HG03045 (cell line): ENCODE measurements around the gene GCK.

Experiments
- ATAC-seq: cut with Tn5 transposase; IDR thresholded peaks from one replicate; pipeline ENCODE4 v1.9.1; 2021; ENCODE audit warnings: mild to moderate bottlenecking, moderate library complexity; ENCODE audit not compliant: unreplicated experiment

The GCK gene

DNA sequence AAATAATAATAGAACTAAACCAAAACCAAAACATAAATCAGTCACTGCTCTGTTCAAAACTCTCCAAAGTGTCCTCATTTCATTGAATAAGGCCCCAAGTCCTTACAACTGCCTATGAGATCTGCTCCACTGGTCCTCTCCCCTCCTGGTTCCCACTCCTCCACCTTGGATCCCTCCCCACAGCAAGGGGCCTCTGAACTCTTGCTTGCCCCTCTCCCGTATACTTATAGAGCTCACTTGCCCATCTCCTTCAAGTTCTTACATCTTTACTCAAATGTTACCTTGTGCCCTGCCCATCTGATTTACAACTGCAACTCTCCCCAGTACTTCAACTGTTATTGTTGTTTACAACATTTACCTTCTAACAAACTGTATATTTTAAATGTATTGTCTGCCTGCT is 66.7 kb downstream of the GCK start:
- ATAC-seq: no peak

DNA sequence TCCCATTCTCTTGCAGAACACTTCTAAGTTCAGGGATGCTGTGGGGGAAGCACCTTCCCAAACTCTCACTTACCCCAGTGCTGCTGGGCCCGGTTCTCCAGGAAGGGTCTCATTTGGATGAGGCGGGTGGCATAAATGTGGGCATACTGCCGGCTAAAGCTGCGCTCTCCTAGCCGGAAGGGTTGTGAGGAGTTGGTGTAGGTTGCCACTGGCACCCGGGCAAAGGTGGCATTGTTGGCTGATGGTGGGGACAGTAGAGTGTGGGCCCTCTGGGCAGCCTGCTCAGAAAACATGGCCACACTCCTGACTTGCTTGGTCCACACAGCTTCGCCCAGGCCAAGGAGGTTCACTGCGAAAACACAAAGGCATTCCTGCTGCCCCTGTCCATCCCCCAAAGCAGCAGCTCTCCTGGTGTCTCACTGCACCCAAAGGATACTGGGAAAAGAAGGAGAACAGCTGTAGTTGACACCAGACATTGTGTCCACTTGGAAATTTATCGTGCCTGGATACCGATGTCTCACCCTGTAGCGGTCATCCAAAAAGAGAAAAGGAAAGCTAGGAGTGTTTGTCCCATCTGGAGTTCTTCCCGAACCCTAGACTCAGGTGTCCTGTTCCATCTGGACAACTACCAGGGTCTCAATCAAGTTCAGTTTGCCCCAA is 67.3 kb downstream of the GCK start:
- no peak for ATAC-seq

DNA sequence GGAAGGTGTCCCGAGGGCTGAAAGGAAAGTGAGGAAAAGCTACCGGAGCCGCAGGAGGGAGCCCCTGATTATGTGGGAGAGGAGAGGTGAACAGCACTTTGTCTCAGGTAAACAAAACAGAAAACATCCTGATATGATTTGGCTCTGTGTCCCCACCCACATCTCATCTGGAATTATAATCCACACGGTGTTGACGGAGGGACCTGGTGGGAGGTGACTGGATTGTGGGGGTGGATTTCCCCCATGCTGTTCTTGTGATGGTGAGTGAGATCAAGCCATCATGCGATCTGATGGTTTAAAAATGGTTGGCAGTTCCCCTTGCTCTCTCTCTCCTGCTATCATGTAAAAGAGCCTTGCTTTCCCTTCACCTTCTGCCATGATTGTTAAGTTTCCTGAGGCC is 68.8 kb downstream of the GCK start:
- ATAC-seq: no peak

DNA sequence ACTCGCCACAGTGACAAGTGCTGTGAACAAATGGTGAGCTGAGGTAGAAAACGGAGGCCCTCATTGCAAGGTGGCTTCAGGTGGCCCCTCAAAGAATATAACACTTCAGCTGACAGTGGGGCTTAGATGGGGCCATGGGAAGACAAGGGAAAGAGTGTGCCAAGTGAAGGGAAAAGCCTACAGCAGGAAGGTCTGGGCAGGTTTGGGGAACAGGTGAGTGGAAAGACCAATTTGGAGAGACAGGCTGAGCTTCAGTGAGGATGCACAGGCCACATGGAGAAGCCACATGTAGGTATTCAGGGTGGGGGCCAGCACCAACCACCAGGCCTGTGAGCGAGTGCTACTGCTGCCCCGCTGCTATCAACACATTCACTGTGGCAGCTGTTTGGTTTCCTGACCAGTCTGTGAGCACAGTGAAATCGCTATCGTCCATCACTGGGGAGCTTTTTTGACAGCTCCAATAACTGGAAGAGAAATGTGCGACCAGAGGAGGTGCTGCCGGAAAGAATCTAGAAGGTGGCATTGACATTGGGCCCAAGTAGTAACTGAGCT is 69.3 kb downstream of the GCK start:
- no peak for ATAC-seq

DNA sequence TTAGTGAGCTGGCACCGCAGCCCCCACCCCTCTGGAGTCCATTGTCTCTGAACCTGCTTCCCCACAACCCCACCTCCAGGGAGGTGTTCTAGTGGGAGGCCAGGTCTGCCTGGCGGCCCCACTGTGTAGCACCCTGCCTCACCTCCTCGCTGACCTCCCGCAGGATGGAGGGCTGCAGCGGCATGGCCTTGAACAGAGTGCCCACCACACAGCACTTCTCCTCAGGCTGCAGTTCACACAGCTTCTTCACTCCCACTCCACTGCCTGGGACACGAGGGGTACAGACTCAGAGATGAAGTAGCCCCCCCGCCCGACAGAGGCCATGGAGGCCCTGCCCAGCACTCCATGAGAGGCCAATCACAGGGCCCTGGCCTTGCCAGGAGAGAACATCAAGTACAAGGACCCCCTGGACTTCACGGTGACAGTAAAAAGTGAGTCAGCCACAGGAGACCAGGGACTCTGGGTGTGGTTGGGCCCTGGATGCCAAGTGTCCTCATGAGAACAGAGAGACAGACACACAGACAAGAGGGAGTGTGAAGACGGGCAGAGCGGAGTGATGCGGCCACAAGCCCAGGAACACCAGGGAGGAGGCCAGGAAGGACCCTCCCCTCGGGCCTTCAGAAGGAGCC is 71.3 kb downstream of the GCK start:
- no peak for ATAC-seq

DNA sequence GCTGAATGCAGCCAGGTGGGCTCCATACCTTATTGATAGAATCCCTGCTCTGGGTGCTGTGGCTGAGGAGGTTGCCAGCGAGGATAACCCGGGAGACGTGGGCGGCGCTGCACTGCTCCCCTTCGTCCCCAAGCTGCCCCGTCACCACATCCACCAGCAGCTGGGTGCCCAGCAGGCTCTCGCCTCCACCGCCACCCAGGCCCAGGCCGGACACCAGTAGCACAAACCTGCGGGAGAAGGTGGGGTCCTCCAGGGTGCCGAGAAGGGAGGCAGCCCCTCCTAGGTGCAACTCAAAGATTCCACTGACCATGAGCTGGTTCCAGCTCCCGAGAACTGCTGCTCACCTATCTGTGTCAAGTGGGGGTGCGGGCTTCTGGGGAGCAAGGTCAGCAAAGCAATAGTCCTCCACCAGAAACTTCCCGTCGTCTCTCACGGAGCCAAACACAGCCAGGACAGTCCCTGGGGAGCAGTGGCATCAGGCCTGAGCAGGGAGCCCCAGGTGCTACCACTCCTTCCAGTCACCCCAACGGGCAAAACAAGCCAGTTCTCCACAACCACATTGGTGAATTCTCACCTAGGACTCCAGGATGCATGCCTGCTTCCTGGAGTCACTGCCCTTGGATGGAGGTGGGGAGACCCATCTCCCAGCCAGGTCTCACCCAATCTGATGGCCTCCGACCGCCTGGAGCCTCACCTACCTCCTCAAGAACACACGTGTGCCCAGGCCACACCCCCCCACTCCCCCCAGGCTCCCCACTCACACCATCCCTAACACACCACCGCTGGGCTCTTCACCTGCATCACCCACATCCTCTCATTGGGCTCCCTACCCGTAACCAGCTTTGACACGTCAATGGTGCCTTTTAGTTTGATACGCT is 72.2 kb downstream of the GCK start:
- no peak for ATAC-seq

DNA sequence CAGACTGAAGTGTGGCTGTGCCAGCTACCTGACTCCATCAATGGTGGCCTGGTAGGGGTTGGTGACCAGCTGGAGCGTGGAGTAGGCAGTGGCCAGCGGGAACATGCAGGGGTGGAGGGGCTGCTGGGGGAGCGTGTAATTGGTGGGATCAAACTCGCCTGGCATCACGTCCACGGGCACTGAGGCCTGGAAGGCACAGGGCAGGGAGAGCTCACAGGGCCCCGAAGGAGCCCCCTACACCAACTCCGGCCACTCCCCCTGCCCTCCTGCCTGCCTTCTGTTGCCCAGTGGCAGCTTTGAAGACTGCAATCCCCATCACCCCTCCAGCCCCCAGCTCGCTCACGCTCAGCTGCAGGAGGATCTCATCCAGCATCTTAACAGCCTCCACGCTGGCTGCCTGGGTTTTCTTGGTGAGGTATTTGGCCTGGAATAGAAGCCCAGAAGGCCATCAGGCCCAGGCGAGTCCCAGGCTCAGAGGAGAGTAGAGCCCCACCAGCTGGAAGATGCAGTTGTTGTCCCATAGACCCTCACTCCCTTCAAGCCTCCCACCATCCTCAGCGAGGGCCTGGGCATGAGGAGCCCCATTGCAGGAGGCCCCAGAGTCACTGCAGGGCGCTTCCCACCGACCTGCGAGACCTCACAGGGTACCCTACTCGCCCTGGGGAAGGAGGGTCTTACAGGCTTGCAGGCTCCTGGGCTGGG is 73.0 kb downstream of the GCK start:
- ATAC-seq: no peak

DNA sequence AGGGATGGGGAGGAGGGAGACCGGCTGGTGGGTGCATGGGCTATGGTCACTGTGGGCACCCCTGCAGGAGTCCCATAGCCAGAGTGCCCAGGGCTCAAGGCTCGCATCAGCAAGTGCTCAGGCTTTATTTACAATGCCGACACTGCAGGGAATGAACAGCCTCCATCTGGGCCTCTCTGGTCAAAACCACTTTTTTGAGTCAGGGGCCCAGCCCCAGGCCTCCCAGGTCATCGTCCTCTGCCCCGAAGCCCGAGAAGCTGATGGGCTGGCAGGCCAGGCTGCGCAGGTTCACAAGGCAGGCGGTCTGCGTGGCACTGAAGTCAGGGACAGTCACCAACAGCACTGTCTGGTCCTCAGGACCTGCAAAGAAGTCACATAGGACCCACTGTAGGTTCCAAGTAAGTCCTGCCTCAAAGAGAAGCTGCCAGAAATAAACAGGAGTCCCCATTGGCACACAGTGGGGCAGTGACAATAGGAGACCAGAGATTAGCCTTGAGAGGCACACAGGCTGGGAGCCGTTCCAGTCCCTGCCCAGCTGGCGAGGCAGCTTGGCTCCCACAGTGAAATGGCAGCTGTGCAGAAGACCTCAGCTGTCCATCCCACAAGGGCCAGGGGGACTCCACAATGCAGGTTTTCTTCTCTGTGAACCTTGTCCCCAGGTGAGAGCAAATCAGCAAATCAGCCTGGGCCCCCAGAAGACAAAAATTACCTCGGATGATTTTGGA is 74.5 kb downstream of the GCK start:
- no peak for ATAC-seq

DNA sequence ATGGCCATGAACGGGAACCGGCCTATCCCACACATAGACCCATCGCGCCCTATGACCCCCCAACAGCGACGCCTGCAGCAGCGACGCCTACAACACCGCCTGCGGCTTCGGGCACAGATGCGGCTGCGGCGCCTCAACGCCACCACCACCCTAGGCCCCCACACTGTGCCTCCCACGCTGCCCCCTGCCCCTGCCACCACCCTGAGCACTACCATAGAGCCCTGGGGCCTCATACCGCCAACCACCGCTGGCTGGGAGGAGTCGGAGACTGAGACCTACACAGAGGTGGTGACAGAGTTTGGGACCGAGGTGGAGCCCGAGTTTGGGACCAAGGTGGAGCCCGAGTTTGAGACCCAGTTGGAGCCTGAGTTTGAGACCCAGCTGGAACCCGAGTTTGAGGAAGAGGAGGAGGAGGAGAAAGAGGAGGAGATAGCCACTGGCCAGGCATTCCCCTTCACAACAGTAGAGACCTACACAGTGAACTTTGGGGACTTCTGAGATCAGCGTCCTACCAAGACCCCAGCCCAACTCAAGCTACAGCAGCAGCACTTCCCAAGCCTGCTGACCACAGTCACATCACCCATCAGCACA is 75.4 kb downstream of the GCK start:
- ATAC-seq: no peak

DNA sequence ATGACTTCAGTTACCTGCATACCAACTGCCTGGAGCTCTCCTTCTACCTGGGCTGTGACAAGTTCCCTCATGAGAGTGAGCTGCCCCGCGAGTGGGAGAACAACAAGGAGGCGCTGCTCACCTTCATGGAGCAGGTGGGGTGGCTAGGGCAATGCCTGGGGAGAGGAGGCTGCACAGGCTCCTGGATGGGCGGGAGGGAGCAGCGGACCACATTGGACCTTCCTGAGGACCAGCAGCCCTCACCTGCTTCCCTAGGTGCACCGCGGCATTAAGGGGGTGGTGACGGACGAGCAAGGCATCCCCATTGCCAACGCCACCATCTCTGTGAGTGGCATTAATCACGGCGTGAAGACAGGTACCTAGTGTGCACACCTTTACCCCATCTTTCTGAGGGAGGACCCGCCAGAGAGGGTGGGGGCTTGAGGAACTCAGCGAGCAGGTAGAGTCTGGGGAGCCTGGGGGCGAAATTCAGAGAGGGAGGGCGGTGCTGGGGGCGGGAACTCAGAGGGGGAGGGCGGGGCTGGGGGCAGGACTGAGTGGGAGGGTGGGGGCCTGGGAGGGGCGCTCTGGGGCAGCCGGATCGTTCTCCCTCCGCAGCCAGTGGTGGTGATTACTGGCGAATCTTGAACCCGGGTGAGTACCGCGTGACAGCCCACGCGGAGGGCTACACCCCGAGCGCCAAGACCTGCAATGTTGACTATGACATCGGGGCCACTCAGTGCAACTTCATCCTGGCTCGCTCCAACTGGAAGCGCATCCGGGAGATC is 76.1 kb downstream of the GCK start:
- no peak for ATAC-seq

DNA sequence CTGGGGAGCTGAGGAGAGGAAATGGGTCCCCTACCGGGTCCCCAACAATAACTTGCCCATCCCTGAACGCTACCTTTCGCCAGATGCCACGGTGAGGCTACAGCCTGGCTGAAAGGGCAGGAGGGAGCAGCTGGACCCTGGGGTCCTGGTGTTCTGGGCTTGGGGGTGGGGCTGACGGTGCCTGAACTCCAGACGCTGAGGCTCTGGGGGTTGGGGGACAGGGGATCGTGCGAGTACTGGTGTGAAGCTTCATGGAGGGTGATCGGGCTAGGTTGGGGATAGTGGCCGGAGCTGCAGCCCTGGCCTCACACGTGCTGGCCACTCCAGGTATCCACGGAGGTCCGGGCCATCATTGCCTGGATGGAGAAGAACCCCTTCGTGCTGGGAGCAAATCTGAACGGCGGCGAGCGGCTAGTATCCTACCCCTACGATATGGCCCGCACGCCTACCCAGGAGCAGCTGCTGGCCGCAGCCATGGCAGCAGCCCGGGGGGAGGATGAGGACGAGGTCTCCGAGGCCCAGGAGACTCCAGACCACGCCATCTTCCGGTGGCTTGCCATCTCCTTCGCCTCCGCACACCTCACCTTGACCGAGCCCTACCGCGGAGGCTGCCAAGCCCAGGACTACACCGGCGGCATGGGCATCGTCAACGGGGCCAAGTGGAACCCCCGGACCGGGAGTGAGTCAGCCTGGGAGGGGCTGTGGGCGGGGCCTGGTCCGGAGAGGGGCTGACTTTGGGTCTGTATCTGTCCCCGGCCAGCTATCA is 76.8 kb downstream of the GCK start:
- no peak for ATAC-seq

DNA sequence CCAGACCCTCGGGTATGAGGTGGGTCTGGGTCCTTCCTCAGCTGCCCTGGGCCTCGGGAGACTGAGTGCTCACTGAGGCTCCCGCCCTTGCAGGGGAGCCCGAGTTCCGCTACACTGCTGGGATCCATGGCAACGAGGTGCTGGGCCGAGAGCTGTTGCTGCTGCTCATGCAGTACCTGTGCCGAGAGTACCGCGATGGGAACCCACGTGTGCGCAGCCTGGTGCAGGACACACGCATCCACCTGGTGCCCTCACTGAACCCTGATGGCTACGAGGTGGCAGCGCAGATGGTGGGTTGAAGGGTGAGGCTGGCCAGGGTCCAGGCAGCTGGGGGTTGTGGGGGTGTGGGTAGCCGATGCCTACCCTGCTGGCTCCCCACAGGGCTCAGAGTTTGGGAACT is 77.5 kb downstream of the GCK start:
- ATAC-seq: no peak

DNA sequence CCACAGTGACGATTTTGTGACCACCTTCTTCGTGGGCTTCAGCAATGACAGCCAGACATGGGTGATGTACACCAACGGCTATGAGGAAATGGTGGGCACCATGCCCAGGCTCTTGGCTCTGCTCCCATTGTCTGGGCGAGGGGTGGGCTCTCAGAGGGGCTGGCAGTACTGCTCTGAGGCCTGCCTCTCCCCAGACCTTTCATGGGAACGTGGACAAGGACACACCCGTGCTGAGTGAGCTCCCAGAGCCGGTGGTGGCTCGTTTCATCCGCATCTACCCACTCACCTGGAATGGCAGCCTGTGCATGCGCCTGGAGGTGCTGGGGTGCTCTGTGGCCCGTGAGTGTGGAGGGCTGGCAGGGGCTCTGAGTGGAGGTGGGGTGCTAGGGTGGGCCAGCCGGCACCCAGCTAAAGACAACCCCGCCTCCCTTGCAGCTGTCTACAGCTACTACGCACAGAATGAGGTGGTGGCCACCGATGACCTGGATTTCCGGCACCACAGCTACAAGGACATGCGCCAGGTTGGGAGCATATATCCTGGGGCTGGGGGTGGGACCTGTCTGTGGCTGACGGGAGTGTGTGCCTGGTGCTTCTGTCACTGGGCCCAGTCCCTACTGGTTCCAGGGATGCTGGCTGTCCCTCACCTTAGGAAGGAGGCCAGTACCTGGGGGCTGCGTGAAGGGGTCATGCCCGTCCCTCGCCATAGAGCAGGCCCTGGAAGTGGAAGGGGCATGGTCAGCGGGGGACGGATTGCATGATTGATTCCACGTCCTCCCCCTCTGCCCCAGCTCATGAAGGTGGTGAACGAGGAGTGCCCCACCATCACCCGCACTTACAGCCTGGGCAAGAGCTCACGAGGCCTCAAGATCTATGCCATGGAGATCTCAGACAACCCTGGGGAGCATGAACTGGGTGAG is 78.3 kb downstream of the GCK start:
- ATAC-seq: no peak

DNA sequence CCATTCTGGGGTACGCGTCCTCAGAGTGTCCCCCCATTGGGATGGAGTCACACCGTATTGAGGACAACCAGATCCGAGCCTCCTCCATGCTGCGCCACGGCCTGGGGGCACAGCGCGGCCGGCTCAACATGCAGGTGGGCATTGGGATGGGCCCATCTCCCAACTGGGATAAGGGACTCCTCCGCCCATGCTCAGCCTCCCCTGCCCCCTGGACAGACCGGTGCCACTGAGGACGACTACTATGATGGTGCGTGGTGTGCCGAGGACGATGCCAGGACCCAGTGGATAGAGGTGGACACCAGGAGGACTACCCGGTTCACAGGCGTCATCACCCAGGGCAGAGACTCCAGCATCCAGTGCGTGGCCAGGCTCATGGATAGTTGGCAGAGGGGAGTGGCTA is 79.2 kb downstream of the GCK start:
- ATAC-seq: no peak

DNA sequence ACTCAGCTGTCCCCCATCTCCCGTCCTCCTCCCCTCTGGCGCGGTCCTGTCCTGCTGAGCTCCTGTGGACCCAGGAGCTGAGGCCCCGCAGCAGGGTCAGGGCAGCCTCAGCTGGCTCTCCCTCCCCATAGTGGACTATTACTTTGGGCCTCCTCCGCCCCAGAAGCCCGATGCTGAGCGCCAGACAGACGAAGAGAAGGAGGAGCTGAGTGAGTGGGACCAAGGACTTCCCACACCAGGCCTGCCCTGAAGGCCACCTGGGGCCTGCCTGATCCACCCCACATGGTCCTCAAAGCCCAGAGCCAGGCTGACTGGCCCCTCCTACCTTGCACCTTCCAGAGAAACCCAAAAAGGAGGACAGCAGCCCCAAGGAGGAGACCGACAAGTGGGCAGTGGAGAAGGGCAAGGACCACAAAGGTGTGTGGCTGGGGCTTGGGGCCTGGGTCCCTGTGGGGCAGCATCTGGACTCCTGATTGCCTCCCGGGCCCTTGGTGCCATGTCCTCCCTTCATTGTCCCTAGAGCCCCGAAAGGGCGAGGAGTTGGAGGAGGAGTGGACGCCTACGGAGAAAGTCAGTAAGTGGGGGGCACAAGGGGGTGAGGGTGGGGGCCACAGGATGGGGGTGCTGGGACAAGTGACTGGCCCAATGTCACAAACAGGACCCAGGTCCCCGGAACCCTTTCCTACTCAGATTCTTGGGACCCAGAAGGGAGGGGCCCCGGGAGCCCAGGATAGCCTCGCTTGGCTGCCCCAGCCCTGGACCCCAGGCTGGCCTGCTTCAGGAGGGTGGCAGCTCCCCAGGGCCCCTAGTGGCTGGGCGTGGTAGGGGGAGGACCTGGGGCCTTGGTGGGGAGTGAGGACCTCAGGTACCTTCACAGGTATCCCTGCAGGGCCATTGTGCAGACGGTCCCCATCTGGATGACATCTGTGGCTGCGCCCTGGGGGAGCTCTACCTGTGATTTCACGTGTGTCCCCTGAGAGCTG is 80.2 kb downstream of the GCK start:
- ATAC-seq: no peak
